Measurements from ENCODE around the gene CDKN1C.

Gene CDKN1C

DNA sequence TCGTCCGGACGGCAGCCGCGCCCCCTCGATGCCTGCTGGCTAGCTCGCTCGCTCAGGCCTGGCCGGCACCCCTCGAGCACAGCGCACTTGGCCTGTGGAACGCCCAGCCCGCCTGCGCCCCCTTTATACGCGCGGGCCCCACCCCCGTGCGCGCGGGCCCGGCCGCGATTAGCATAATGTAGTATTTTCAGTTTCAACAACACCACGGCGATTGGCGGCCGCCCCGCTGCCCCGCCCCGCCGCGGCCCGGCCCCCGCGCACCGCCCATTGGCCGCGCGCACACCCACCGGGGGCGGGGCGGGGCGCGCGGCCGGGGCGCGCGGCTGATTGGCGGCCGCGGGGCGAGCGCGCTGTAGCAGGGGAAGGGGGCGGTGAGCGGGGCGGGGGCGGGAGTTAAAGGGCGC, at the start of gene CDKN1C:
Gene CDKN1C, minus strand, starts transcription at position 98 of the 404 bp plus-strand sequence. CDS start 319 bp downstream, outside the sequence.
- DNase-seq, result peak; percentile 77

GRCh38 chr11:2934611-2935239, 49.1 kb upstream of the CDKN1C start:
- DNase-seq, result no peak

DNA sequence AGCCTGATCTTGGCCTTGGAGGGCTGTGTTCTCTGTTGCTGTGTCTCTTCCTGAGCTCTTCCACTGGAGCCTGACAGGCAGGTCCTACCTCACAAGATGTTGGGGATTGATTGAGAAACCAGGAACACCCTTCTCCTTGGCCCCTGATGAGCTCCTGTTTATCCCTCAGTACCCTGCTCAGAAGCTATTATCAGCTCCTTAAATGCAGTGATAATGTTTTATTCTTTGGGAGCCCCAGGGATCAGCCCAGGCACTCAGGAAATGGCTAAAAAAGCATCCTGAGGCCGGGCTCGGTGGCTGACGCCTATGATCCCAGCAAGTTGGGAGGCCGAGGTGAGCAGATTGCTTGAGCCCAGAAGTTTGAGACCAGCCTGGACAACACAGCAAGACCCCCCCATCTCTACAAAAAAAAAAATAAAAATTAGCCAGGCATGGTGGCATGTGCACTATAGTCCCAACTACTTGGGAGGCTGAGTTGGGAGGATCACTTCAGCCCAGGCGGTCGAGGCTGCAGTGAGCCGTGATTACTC, 48.5 kb upstream of the CDKN1C start:
- no peak for DNase-seq

- peak; percentile 74 for DNase-seq
Observed at GRCh38 chr11:2933375-2934020, 47.9 kb upstream of the CDKN1C start.

DNA sequence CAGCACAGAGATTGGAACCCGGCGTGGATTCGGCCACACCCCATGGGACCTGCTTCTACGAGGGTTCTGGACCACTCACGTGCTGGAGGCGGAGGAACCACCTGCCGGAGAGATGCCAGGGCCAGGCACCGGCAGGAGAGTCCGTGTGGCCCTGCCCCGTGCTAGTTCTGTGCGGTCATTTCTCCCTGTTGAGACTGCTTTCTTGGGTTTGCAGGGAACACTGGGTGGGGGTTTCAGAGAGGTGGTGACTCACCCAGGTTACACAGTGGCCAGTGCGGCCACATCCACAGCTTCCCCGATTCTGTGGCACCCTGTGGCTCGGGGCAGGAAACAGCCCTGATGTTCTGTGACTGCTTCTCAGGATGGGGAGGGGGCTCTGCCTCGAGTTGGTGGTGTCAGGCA, 47.3 kb upstream of the CDKN1C start:
- DNase-seq, result no peak

GRCh38 chr11:2931771-2932738, 46.5 kb upstream of the CDKN1C start:
- DNase-seq, result no peak

DNA sequence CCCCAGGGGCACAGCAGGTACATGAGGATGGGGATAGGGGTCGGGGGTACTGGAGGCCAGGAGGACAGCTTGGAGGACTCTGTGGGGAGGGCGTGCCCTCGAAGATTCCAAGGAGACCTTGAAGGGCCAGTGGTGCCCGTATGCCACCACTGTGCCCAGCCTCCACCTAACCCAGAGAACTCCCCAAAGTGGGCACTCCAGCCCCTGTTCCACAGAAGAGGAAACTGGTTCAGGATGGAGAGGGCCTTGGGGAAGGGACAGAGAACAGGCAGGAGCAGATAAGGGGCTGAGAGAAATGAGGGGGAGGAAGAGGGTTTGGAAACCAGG, 45.8 kb upstream of the CDKN1C start:
- no peak for DNase-seq

DNA sequence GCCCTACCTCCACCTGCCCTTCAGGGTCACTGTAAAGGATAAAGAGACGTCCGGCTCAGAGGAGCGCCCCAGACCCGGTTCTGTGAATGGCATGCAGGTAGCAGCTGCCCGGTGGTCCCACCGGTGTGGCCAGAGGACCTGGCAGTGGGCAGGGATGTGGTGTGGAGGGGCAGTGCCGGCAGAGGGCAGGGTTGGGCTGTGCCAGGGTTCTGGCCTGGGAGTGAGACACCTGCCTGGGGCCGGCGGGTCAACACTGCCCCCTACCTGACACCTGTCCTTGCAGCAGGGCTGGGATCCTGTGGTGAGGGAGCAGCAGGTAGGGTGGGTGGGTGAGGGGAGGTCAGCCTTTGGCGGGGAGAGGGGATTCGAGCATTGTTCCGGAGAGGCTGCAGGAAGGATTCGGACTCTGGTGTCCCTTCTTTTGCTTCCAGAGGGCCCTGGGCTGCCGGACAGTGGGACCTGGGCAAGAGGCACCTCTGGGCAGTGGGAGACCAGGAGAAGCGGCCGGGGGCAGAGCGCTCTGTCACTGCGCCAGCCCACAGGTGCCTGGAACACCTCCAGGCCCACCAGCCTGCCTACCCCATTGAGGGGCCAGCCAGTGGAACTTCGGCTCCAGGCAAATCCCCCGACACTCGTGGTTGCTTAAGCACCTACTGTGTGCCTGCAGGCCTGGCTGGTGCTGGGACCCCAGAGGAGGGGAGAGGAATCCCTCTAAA, 45.3 kb upstream of the CDKN1C start:
- DNase-seq, result peak; percentile 39

- no peak for DNase-seq
Observed at GRCh38 chr11:2929950-2930703, 44.6 kb upstream of the CDKN1C start.

DNA sequence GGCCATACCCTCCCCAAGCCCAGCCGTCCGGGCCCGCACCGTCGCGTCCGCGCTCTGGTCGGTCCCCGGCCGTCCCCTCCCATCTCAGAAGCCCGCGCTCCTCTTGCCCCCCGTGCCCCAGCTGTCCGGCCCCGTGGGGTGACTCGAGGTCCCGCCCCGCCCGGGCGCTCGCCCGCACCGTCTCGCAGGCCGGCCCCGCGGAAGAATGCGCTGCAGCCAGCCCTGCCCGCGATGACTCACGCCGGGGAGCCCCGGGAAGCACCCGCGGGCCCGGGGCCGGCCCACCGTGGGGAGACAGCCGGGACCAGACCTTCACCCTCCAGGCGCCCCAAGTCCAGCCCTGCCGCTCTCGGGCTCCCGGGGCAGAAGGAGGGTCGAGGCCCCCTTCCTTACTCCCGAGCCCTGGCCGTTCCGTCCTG, 44.0 kb upstream of the CDKN1C start:
- no peak for DNase-seq

GRCh38 chr11:2928605-2929530, 43.3 kb upstream of the CDKN1C start, which contains the start of gene PHLDA2:
Gene PHLDA2, minus strand, starts transcription at chr11:2929420. Its CDS starts 56 bp downstream, at chr11:2929364.
- peak; percentile 53 for DNase-seq

DNA sequence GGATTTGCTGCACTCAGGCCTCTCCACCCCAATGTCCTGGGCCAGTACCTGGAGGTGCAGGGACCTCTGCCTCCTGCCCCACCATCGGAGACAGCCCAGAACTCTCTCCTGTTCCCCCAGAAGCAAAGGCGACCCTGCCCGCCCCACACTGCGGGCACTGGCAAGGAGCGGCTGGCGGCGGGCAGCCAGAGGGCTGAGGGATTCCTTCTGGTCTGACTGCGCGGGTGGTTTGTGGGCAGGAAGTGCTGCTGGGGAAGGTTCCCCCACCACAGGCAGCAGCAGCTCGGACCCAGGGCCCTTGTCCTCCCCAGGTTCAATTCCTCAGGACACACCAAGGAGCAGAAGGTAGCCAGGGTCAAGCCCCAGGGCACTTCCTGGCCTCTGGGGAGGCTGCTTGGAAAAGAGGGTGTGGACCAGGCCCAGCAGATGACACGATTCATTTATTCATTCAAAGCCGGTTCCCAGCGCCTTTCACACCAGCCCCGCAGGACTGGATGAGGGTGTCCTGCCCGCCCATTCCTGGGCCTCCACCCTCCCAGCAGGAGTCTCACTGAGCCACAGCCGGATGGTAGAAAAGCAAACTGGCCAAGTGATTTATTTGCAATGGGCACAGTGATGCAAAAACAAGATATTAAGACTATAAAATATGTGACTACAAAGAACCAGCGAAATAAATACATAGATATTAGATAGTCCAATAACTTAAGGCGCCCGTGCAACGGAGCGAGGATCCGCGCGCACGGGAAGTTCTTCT, 42.5 kb upstream of the CDKN1C start:
- no peak for DNase-seq

- no peak for DNase-seq
Observed at GRCh38 chr11:2927121-2927800, 41.7 kb upstream of the CDKN1C start.

GRCh38 chr11:2926611-2927051, 41.1 kb upstream of the CDKN1C start:
- DNase-seq, result no peak

DNA sequence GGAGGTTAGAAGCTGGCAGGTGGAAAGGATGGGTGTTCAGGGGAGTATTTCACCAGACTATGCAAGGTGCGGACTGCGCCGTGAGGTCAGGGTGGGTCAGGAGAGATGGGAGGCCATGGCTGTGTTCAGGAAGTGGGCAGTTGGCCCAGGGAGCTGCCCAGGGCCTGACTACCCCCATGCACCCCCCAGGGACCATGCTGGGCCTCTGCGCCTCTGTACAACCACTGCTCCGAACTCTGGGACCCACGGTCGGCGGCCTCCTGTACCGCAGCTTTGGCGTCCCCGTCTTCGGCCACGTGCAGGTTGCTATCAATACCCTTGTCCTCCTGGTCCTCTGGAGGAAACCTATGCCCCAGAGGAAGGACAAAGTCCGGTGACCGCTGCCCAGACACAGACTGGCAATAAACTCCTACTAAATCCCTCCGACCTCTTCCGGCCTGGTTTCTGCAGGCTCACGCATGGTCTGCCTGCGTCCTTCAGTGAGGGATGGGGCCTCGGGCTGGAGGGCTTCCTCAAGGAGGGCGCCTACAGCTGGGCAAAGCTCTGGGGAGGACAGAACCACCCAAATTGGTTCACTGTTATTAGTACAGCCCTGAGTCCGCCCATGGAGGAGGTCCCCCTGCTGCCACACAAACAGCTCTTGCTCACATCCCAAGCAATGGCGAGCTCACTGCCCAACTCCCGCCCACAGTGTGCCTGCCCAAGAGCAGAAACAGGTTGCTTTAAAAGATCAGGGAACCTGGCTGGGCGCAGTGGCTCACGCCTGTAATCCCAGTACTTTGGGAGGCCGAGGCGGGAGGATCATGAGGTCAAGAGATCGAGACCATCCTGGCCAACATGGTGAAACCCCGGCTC, 39.5 kb upstream of the CDKN1C start:
- DNase-seq, result no peak

DNA sequence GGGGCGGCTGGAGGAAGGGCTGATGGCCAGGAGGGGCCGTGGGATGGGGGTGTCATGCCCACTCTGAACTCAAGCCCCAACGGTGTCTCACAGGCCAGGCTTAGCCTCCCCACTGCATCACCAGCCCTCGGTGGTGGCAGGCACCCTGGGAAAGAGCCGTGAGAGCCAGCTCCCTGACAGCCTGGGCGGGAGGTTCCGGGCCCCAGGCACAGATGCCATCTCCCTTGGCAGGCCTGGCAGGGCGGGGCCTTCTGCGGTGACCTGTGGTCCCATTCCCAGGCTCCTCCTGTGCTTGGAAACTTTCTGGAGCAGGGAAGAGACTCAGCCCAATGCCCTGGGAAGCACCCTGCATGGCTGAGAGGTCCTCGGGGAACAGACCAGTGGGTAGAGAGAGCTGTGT, 38.8 kb upstream of the CDKN1C start:
- no peak for DNase-seq

DNA sequence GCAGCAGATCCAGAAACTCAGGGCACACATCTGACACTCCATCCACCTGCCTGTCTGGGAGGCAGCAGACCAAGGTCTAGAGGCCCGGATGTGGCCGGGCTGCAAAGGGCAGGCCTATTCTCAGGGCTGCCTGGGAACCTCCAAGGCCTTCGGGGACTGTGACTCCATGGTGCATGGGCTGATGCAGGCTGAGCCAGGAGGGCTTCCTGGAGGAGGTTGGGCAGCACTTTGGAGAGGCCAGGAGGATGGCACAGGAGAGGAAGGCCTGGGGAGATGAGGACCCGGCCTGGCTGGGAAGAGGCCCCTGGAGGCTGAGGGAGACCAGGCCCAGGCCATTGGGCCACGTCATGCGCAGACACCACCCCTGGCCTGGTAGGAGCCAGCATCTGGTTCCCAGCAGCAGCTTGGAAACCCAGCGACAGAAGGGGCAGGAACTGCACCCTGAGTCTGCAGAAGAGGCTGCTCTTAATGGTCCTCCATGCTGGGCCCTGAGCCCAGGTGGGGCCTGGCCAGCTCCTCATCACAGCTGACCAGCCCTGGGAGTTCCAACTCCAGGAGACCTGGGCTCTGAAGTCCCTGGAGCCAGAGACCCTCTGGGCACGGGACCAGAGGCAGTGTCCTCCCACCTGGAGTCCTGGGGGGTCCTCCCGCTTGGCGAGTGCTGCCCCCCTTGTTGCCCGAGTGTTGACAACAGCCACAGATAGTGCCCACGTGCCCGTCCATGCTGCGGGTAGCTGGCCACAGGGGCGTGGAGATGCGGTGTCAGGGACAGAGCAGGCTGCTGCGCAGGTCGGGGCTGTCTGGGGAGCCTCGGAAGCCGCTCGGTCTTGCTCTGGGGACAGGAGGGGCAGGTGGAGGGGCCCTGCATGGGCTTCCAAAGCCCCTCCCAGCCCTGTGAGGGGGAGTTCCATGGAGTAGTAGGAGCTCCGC, 38.1 kb upstream of the CDKN1C start:
- DNase-seq, result no peak

Measured in hematopoietic multipotent progenitor cell treated with erythropoietin and hydrocortisone succinate and interleukin-3 and kit ligand, for 8 days (in vitro differentiated cells).